HEK293 (cell line): ENCODE data around the gene EML1.

Experiments used
- MYNN ChIP-seq: fragments of 450-650 bp; formaldehyde crosslinking; IDR thresholded peaks from 2 replicates; pipeline ENCODE4 v1.5.1; 2016; ENCODE audit warnings: missing biosample characterization, missing genetic modification characterization, borderline replicate concordance
- ZBTB8A ChIP-seq: fragments of 450-650 bp; formaldehyde crosslinking; IDR thresholded peaks from 2 replicates; pipeline ENCODE4 v1.5.1; 2016; ENCODE audit warnings: missing biosample characterization, missing genetic modification characterization
- ZNF2 ChIP-seq: fragments of 450-650 bp; formaldehyde crosslinking; IDR thresholded peaks from 2 replicates; pipeline ENCODE4 v1.5.1; 2016; ENCODE audit warnings: missing biosample characterization, missing genetic modification characterization
- ZNF274 ChIP-seq, 2 experiments: fragments of 200-500 bp in 1 of 2; fragments of 450-650 bp in 1 of 2; sonication (Bioruptor generic) in 1 of 2; formaldehyde crosslinking in 1 of 2; IDR thresholded peaks; 2 replicates each; pipeline versions ENCODE4 v1.5.1 to v1.6.1; 2014 to 2016; ENCODE audit warnings: borderline replicate concordance in 1 of 2, inconsistent platforms in 1 of 2, low read length in 1 of 2, missing biosample characterization in 1 of 2, missing genetic modification characterization in 1 of 2
- ZNF521 ChIP-seq: fragments of 450-650 bp; formaldehyde crosslinking; IDR thresholded peaks from 2 replicates; pipeline ENCODE4 v1.5.1; 2017; ENCODE audit warnings: missing biosample characterization, mild to moderate bottlenecking, missing genetic modification characterization
- ZNF707 ChIP-seq: fragments of 450-650 bp; formaldehyde crosslinking; IDR thresholded peaks from 2 replicates; pipeline ENCODE4 v1.5.1; 2016; ENCODE audit warnings: missing biosample characterization, missing genetic modification characterization
- ZNF776 ChIP-seq: fragments of 450-650 bp; formaldehyde crosslinking; IDR thresholded peaks from 2 replicates; pipeline ENCODE4 v1.5.0; 2017; ENCODE audit warnings: missing biosample characterization, missing genetic modification characterization, borderline replicate concordance
- ZNF777 ChIP-seq: fragments of 450-650 bp; formaldehyde crosslinking; IDR thresholded peaks from 2 replicates; pipeline ENCODE4 v1.5.1; 2017; ENCODE audit warnings: missing biosample characterization, missing genetic modification characterization, borderline replicate concordance
- TF ChIP-seq, protein P1 (sequence below): fragments of 450-650 bp; formaldehyde crosslinking; IDR thresholded peaks from 2 replicates; pipeline ENCODE4 v1.5.1; 2016; ENCODE audit warnings: missing biosample characterization, missing genetic modification characterization
- TF ChIP-seq, protein P2 (sequence below): fragments of 450-650 bp; formaldehyde crosslinking; IDR thresholded peaks from 2 replicates; pipeline ENCODE4 v1.5.1; 2017; ENCODE audit warnings: missing biosample characterization, missing genetic modification characterization
- TF ChIP-seq, protein P3 (sequence below): fragments of 450-650 bp; formaldehyde crosslinking; IDR thresholded peaks from 2 replicates; pipeline ENCODE4 v1.5.1; 2016; ENCODE audit warnings: missing biosample characterization, missing genetic modification characterization
- TF ChIP-seq, protein P4 (sequence below): fragments of 450-650 bp; formaldehyde crosslinking; IDR thresholded peaks from 2 replicates; pipeline ENCODE4 v1.5.1; 2016; ENCODE audit warnings: missing biosample characterization, missing genetic modification characterization

DNA sequence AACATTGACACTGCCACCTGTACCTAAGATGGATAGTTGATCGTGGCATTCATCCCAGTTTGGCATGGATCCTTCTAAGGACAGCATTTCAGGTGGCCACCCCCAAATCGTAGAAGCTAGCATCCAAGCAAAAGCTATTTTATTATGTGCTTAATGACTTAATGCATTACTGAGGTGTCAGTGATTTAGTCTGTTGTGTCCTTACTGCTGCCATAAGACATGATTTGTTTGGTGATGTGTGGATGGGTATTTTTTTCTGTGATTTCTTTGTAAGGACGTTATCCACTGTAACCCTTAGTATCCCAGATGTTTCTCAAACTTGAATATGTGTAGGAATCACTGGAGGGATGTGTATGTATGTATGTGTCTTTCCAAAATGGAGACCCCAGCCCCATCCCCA is 190.8 kb downstream of the EML1 start:
- TF ChIP-seq ZNF274 (IDR thresholded peaks at IDR 0.05; ENCODE audit: low read length), result no peak
- TF ChIP-seq ZNF274 (tag by site-specific recombination; IDR thresholded peaks at IDR 0.05; ENCODE audit: borderline replicate concordance), result no peak
- TF ChIP-seq, protein P1, sequence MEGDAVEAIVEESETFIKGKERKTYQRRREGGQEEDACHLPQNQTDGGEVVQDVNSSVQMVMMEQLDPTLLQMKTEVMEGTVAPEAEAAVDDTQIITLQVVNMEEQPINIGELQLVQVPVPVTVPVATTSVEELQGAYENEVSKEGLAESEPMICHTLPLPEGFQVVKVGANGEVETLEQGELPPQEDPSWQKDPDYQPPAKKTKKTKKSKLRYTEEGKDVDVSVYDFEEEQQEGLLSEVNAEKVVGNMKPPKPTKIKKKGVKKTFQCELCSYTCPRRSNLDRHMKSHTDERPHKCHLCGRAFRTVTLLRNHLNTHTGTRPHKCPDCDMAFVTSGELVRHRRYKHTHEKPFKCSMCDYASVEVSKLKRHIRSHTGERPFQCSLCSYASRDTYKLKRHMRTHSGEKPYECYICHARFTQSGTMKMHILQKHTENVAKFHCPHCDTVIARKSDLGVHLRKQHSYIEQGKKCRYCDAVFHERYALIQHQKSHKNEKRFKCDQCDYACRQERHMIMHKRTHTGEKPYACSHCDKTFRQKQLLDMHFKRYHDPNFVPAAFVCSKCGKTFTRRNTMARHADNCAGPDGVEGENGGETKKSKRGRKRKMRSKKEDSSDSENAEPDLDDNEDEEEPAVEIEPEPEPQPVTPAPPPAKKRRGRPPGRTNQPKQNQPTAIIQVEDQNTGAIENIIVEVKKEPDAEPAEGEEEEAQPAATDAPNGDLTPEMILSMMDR (tag by site-specific recombination), result no peak
- TF ChIP-seq, protein P2, sequence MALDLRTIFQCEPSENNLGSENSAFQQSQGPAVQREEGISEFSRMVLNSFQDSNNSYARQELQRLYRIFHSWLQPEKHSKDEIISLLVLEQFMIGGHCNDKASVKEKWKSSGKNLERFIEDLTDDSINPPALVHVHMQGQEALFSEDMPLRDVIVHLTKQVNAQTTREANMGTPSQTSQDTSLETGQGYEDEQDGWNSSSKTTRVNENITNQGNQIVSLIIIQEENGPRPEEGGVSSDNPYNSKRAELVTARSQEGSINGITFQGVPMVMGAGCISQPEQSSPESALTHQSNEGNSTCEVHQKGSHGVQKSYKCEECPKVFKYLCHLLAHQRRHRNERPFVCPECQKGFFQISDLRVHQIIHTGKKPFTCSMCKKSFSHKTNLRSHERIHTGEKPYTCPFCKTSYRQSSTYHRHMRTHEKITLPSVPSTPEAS (tag by site-specific recombination), result no peak
- TF ChIP-seq ZNF2 (tag by site-specific recombination), result no peak
- no peak for TF ChIP-seq ZNF777 (tag by site-specific recombination)
- TF ChIP-seq, protein P3, sequence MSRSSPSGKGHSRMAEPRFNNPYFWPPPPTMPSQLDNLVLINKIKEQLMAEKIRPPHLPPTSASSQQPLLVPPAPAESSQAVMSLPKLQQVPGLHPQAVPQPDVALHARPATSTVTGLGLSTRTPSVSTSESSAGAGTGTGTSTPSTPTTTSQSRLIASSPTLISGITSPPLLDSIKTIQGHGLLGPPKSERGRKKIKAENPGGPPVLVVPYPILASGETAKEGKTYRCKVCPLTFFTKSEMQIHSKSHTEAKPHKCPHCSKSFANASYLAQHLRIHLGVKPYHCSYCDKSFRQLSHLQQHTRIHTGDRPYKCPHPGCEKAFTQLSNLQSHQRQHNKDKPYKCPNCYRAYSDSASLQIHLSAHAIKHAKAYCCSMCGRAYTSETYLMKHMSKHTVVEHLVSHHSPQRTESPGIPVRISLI (tag by site-specific recombination), result no peak
- TF ChIP-seq, protein P4, sequence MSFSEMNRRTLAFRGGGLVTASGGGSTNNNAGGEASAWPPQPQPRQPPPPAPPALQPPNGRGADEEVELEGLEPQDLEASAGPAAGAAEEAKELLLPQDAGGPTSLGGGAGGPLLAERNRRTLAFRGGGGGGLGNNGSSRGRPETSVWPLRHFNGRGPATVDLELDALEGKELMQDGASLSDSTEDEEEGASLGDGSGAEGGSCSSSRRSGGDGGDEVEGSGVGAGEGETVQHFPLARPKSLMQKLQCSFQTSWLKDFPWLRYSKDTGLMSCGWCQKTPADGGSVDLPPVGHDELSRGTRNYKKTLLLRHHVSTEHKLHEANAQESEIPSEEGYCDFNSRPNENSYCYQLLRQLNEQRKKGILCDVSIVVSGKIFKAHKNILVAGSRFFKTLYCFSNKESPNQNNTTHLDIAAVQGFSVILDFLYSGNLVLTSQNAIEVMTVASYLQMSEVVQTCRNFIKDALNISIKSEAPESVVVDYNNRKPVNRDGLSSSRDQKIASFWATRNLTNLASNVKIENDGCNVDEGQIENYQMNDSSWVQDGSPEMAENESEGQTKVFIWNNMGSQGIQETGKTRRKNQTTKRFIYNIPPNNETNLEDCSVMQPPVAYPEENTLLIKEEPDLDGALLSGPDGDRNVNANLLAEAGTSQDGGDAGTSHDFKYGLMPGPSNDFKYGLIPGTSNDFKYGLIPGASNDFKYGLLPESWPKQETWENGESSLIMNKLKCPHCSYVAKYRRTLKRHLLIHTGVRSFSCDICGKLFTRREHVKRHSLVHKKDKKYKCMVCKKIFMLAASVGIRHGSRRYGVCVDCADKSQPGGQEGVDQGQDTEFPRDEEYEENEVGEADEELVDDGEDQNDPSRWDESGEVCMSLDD (tag by site-specific recombination), result no peak
- TF ChIP-seq ZNF707 (tag by site-specific recombination), result no peak
- no peak for TF ChIP-seq ZBTB8A (tag by site-specific recombination)
- TF ChIP-seq MYNN (tag by site-specific recombination), result no peak
- TF ChIP-seq ZNF521 (tag by site-specific recombination), result no peak
- no peak for TF ChIP-seq ZNF776 (tag by site-specific recombination)
